IMR-90 (cell line): ENCODE data around the gene UVSSA. TPM values are rescaled to one million over a fixed set of nuclear protein-coding genes. Genes with fewer than 3 reads are reported as not detected.

Source experiments
- ATAC-seq: fragments of 200-7000 bp; cut with Tn5 transposase; 2 replicates; pipeline ENCODE4 v1.9.1; 2020; ENCODE audit warnings: low read depth, mild to moderate bottlenecking, moderate library complexity
- BruUV-seq: library from RNA; stranded (reverse); fragments of 400-500 nt; replicated peaks from 2 replicates; lab custom pipeline; 2021; lab: Mats Ljungman, UMichigan
- CTCF ChIA-PET: fragments of 300-600 bp; formaldehyde crosslinking; extraction: SDS; loops from one replicate; lab custom pipeline; 2021; ENCODE audit warnings: antibody characterized with exemption; lab: Yijun Ruan, JAX
- POLR2A ChIA-PET: fragments of 300-600 bp; sonication (Branson Sonifier 250); formaldehyde crosslinking; loops from one replicate; lab custom pipeline; 2022; ENCODE audit warnings: antibody characterized with exemption; ENCODE audit not compliant: unreplicated experiment; lab: Charles Lee
- DNase-seq: peaks from one replicate; pipeline ENCODE4 v3.0.0; 2013
- H2AFZ ChIP-seq: replicated peaks from 2 replicates; pipeline ENCODE3; 2013; ENCODE audit warnings: low read length, mild to moderate bottlenecking; ENCODE audit not compliant: poor library complexity
- H2AK5ac ChIP-seq: 2 replicates; pipeline ENCODE4 v1.6.1; 2013; ENCODE audit warnings: low read depth, low read length, inconsistent platforms
- H2AK9ac ChIP-seq: replicated peaks from 2 replicates; pipeline ENCODE3; 2013; ENCODE audit warnings: mild to moderate bottlenecking, low read depth, low read length, moderate library complexity; ENCODE audit not compliant: poor library complexity
- H2BK120ac ChIP-seq: 2 replicates; pipeline ENCODE4 v1.6.1; 2013; ENCODE audit warnings: low read depth, low read length, inconsistent platforms
- H2BK15ac ChIP-seq: 3 replicates; pipeline ENCODE4 v1.6.1; 2013; ENCODE audit warnings: low read depth, low read length, inconsistent platforms
- H2BK20ac ChIP-seq: 2 replicates; pipeline ENCODE4 v1.6.1; 2013; ENCODE audit warnings: low read depth, mild to moderate bottlenecking, inconsistent platforms, low read length, moderate library complexity
- H2BK5ac ChIP-seq: 2 replicates; pipeline ENCODE4 v1.6.1; 2013; ENCODE audit warnings: mild to moderate bottlenecking, low read depth, low read length, inconsistent platforms; ENCODE audit not compliant: poor library complexity, severe bottlenecking
- H3K14ac ChIP-seq: replicated peaks from 2 replicates; pipeline ENCODE4 v1.6.1; 2013; ENCODE audit warnings: low read depth, low read length, inconsistent platforms
- H3K18ac ChIP-seq: 2 replicates; pipeline ENCODE4 v1.6.1; 2013; ENCODE audit warnings: low read depth, low read length, control low read depth
- H3K23ac ChIP-seq: 2 replicates; pipeline ENCODE4 v1.6.1; 2013; ENCODE audit warnings: low read depth, low read length, inconsistent platforms
- H3K27ac ChIP-seq: 2 replicates; pipeline ENCODE4 v1.5.1; 2013; ENCODE audit warnings: mild to moderate bottlenecking, control low read depth, low read length; ENCODE audit not compliant: insufficient read depth
- H3K27me3 ChIP-seq: 2 replicates; pipeline ENCODE4 v1.6.1; 2013; ENCODE audit warnings: low read length; ENCODE audit not compliant: control insufficient read depth, insufficient read depth
- H3K36me3 ChIP-seq: 2 replicates; pipeline ENCODE4 v1.6.1; 2013; ENCODE audit warnings: low read length, mixed read lengths; ENCODE audit not compliant: control insufficient read depth, insufficient read depth
- H3K4ac ChIP-seq: 2 replicates; pipeline ENCODE4 v1.6.1; 2013; ENCODE audit warnings: low read depth, low read length, inconsistent platforms
- H3K4me1 ChIP-seq: 2 replicates; pipeline ENCODE4 v1.6.1; 2013; ENCODE audit warnings: low read length, mixed read lengths; ENCODE audit not compliant: control insufficient read depth, insufficient read depth
- H3K4me2 ChIP-seq: 2 replicates; pipeline ENCODE4 v1.6.1; 2013; ENCODE audit warnings: low read depth, mild to moderate bottlenecking, control low read depth, low read length, moderate library complexity
- H3K4me3 ChIP-seq: 2 replicates; pipeline ENCODE4 v1.5.1; 2013; ENCODE audit warnings: low read depth, mild to moderate bottlenecking, control low read depth, low read length, moderate library complexity; ENCODE audit not compliant: insufficient read depth
- H3K56ac ChIP-seq: 2 replicates; pipeline ENCODE4 v1.6.1; 2013; ENCODE audit warnings: low read length, inconsistent platforms; ENCODE audit not compliant: insufficient read depth; ENCODE audit errors: extremely low read depth
- H3K79me1 ChIP-seq, 2 experiments: 2 replicates each; pipeline ENCODE4 v1.6.1; 2013; ENCODE audit warnings: low read length in 2 of 2, inconsistent platforms in 1 of 2, low read depth in 1 of 2
- H3K9ac ChIP-seq: 2 replicates; pipeline ENCODE4 v1.6.1; 2013; ENCODE audit warnings: low read depth, low read length, control low read depth
- H3K9me1 ChIP-seq: 2 replicates; pipeline ENCODE4 v1.6.1; 2013; ENCODE audit warnings: low read length, inconsistent platforms; ENCODE audit not compliant: insufficient read depth
- H3K9me3 ChIP-seq: 2 replicates; pipeline ENCODE4 v1.6.1; 2013; ENCODE audit warnings: low read length; ENCODE audit not compliant: control insufficient read depth, insufficient read depth
- H4K20me1 ChIP-seq: 2 replicates; pipeline ENCODE4 v1.6.1; 2013; ENCODE audit warnings: low read length, inconsistent platforms; ENCODE audit not compliant: insufficient read depth
- H4K5ac ChIP-seq: 2 replicates; pipeline ENCODE4 v1.6.1; 2013; ENCODE audit warnings: mild to moderate bottlenecking, low read depth, low read length, control low read depth
- H4K8ac ChIP-seq, 2 experiments: 2 replicates each; pipeline ENCODE4 v1.6.1; 2013; ENCODE audit warnings: low read depth in 2 of 2, low read length in 2 of 2, control low read depth in 1 of 2, inconsistent platforms in 1 of 2
- H4K91ac ChIP-seq: 2 replicates; pipeline ENCODE4 v1.6.1; 2013; ENCODE audit warnings: low read depth, low read length, inconsistent platforms; ENCODE audit not compliant: insufficient read depth
- BHLHE40 ChIP-seq: fragments of 150-350 bp; IDR thresholded peaks from 2 replicates; pipeline ENCODE4 v1.6.1; 2016; ENCODE audit warnings: mild to moderate bottlenecking, low read depth, low read length
- CEBPB ChIP-seq: IDR thresholded peaks from 2 replicates; pipeline ENCODE4 v1.6.1; 2012; ENCODE audit warnings: low read depth, low read length, improper control_type of control experiment
- CHD1 ChIP-seq: IDR thresholded peaks from 2 replicates; pipeline ENCODE4 v1.6.1; 2012; ENCODE audit warnings: low read depth, low read length, improper control_type of control experiment
- CTCF ChIP-seq: conservative IDR thresholded peaks from 2 replicates; pipeline ENCODE4 v1.5.1; 2012; ENCODE audit warnings: mild to moderate bottlenecking, low read depth, low read length, improper control_type of control experiment
- ELK1 ChIP-seq: fragments of 150-350 bp; IDR thresholded peaks from 2 replicates; pipeline ENCODE4 v1.6.1; 2016; ENCODE audit warnings: low read depth, mild to moderate bottlenecking, low read length, moderate library complexity, borderline replicate concordance
- MAFK ChIP-seq: IDR thresholded peaks from 2 replicates; pipeline ENCODE4 v1.6.1; 2012; ENCODE audit warnings: low read depth, low read length, improper control_type of control experiment
- MAZ ChIP-seq: IDR thresholded peaks from 2 replicates; pipeline ENCODE4 v1.6.1; 2012; ENCODE audit warnings: low read depth, mild to moderate bottlenecking, low read length, improper control_type of control experiment, moderate library complexity, borderline replicate concordance
- MXI1 ChIP-seq: IDR thresholded peaks from 2 replicates; pipeline ENCODE4 v1.6.1; 2012; ENCODE audit warnings: low read depth, mild to moderate bottlenecking, low read length, moderate library complexity, borderline replicate concordance
- NFE2L2 ChIP-seq: fragments of 150-350 bp; IDR thresholded peaks from 2 replicates; pipeline ENCODE4 v1.6.1; 2016; ENCODE audit warnings: low read depth, mild to moderate bottlenecking, low read length
- POLR2A ChIP-seq: IDR thresholded peaks from 2 replicates; pipeline ENCODE4 v1.6.1; 2012; ENCODE audit warnings: mild to moderate bottlenecking, low read depth, low read length
- RAD21 ChIP-seq: IDR thresholded peaks from 2 replicates; pipeline ENCODE4 v1.6.1; 2012; ENCODE audit warnings: low read length, improper control_type of control experiment
- RCOR1 ChIP-seq: IDR thresholded peaks from 2 replicates; pipeline ENCODE4 v1.6.1; 2012; ENCODE audit warnings: mild to moderate bottlenecking, low read length, improper control_type of control experiment; ENCODE audit not compliant: insufficient replicate concordance
- RFX5 ChIP-seq: IDR thresholded peaks from 2 replicates; pipeline ENCODE4 v1.8.0; 2012; ENCODE audit warnings: low read depth, mild to moderate bottlenecking, low read length, moderate library complexity
- SMC3 ChIP-seq: fragments of 150-350 bp; IDR thresholded peaks from 2 replicates; pipeline ENCODE4 v1.6.1; 2016; ENCODE audit warnings: low read depth, mild to moderate bottlenecking, antibody characterized with exemption, low read length, moderate library complexity
- USF2 ChIP-seq: fragments of 150-350 bp; IDR thresholded peaks from 2 replicates; pipeline ENCODE4 v1.6.1; 2017; ENCODE audit warnings: mild to moderate bottlenecking, antibody characterized with exemption, low read length, low read depth
- WGBS, 2 experiments: methylation state at CpG; one replicate each; pipeline versions ENCODE4 v1.1.5 to v1.1.7; 2013; ENCODE audit warnings: missing lambda C conversion rate in 2 of 2; ENCODE audit not compliant: insufficient read length in 1 of 2; ENCODE audit errors: extremely low coverage in 2 of 2; 5-methylcytosine and 5-hydroxymethylcytosine counted together
- dilution Hi-C: fragments of 300-500 bp; cut with HindIII; formaldehyde crosslinking; loops from one replicate; pipeline ENCODE4 v1.14.3; 2018; ENCODE audit warnings: low sequenced_read_pairs; ENCODE audit not compliant: unreplicated experiment
- in situ Hi-C: fragments of 300-500 bp; cut with MboI; formaldehyde crosslinking; loops from 3 replicates; pipeline ENCODE4 v1.14.3; 2019; ENCODE audit warnings: low sequenced_read_pairs, inconsistent platforms, mixed read lengths
- intact Hi-C: fragments of 100-400 bp; cut with micrococcal nuclease; formaldehyde crosslinking; loops from 2 replicates; pipeline ENCODE4 v1.10.0; 2022
- polyA plus RNA-seq, 3 experiments: library from polyadenylated mRNA; depleted of rRNA; stranded (reverse); fragments of >200 nt; gene quantifications; 2 replicates each; pipeline ENCODE4 v1.2.3, GENCODE V29; 2012; ENCODE audit warnings: low replicate concordance in 1 of 3
- total RNA-seq: library from RNA; depleted of rRNA; stranded (reverse); fragments of >200 nt; gene quantifications from 2 replicates; pipeline ENCODE4 v1.2.3, GENCODE V29; 2012

UVSSA gene
- total and polyA plus RNA-seq, 2 of the 4 experiments (the other 2 are of a cell fraction): 1.4 to 8.4 TPM

- ATAC-seq (no peak), DNase-seq (no peak)
- no peak overlapping the region for H3K9ac ChIP-seq
- H3K4ac ChIP-seq: no peak overlapping the region
- ChIA-PET POLR2A (no interaction called here), CTCF (no interaction called here)
- H4K8ac ChIP-seq: no peak overlapping the region
- no peak overlapping the region for H2BK5ac ChIP-seq
- peak overlapping the region; percentile 19 for H2AFZ ChIP-seq
- in situ Hi-C loops (no loop called here), intact Hi-C loops (loop anchor here (10.0 kb wide), 1 partner anchor 363 kb away; the partner anchor contains the start of genes TACC3 and TMEM129), dilution Hi-C loops (no loop called here)
- no peaks in the 10 kb centered on the region for H3K9me1 ChIP-seq
- peaks cover 23% of the 10 kb centered on the region for H3K36me3 ChIP-seq
- no peak overlapping the region for H2BK20ac ChIP-seq
- H4K5ac ChIP-seq: no peak overlapping the region
- H3K56ac ChIP-seq: no peak overlapping the region
- no peaks in the 10 kb centered on the region for H3K9me3 ChIP-seq
- H4K20me1 ChIP-seq: no peaks in the 10 kb centered on the region
- BruUV-seq: no TSS peak
- no peak overlapping the region for H2BK120ac ChIP-seq
- no peak overlapping the region for H3K4me3 ChIP-seq
- no peak overlapping the region for H2BK15ac ChIP-seq
- H3K23ac ChIP-seq: no peak overlapping the region
- no peak overlapping the region for H3K14ac ChIP-seq
- no CpG with 5 or more reads among the region's 10 CpGs for WGBS, 2 experiments
- TF ChIP-seq MXI1: no peak
- no peak for TF ChIP-seq NFE2L2
- no peak for TF ChIP-seq RCOR1
- no peak for TF ChIP-seq CEBPB
- TF ChIP-seq RFX5: no peak
- TF ChIP-seq SMC3: no peak
- TF ChIP-seq MAFK: no peak
- TF ChIP-seq USF2: no peak
- no peak for TF ChIP-seq RAD21
- TF ChIP-seq POLR2A: no peak
- TF ChIP-seq ELK1: no peak
- no peak for TF ChIP-seq MAZ
- TF ChIP-seq CHD1: no peak
- TF ChIP-seq BHLHE40: no peak
- TF ChIP-seq CTCF: no peak
- H3K18ac ChIP-seq: no peak overlapping the region
- no peak overlapping the region for H3K27ac ChIP-seq
- no peak overlapping the region for H4K91ac ChIP-seq
- H2AK9ac ChIP-seq: no peak overlapping the region
- H2AK5ac ChIP-seq: no peak overlapping the region
- H3K27me3 ChIP-seq: no peaks in the 10 kb centered on the region
- H3K79me1 ChIP-seq: no peaks in the 10 kb centered on the region; a peak in 1 of 4 replicates
- no peak overlapping the region for H3K4me2 ChIP-seq
- H3K4me1 ChIP-seq: 0 out of 2 replicates have a peak, but pooled peaks cover 2% of the 10 kb centered on the region
These were observed 15.0 kb downstream of the UVSSA start for GRCh38 chr4:1362046-1362445.
